AG10803 (cell line): ENCODE measurements around the gene NCBP2.

ENCODE experiments used
- DNase-seq: peaks from one replicate; pipeline ENCODE4 v3.0.0; 2010; ENCODE audit warnings: low read depth
- H3K4me3 ChIP-seq: 2 replicates; pipeline ENCODE4 v1.5.1; 2011; ENCODE audit warnings: mild to moderate bottlenecking, low read length, control low read depth
- TF ChIP-seq, protein P1 (sequence below): conservative IDR thresholded peaks from 2 replicates; pipeline ENCODE4 v1.5.1; 2011; ENCODE audit warnings: mild to moderate bottlenecking, low read length, control low read depth, inconsistent platforms

The NCBP2 gene

DNA sequence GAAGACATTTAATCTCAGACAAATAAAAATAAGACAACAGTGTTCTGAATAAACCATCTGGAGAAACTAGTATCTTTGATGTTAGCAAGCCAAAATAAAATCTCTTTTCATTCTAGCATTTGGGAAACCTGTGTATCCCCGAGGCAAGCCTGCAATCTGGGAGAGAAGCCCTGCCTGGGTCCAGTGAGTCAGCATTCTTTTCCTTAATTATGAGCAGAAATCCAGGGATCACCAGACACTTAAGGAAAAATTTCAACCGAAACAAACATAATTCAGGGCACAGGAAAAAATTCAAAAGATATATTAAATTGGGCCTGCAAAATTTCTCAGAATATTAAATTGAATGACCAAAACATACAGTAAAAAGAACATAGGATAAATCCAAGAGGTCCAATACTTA lies 4.2 kb downstream of the NCBP2 start:
- TF ChIP-seq, protein P1, sequence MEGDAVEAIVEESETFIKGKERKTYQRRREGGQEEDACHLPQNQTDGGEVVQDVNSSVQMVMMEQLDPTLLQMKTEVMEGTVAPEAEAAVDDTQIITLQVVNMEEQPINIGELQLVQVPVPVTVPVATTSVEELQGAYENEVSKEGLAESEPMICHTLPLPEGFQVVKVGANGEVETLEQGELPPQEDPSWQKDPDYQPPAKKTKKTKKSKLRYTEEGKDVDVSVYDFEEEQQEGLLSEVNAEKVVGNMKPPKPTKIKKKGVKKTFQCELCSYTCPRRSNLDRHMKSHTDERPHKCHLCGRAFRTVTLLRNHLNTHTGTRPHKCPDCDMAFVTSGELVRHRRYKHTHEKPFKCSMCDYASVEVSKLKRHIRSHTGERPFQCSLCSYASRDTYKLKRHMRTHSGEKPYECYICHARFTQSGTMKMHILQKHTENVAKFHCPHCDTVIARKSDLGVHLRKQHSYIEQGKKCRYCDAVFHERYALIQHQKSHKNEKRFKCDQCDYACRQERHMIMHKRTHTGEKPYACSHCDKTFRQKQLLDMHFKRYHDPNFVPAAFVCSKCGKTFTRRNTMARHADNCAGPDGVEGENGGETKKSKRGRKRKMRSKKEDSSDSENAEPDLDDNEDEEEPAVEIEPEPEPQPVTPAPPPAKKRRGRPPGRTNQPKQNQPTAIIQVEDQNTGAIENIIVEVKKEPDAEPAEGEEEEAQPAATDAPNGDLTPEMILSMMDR: no peak
- H3K4me3 ChIP-seq: no peak overlapping the region

GRCh38 chr3:196936288-196936687 lies 6.0 kb downstream of the NCBP2 start:
- TF ChIP-seq, protein P1: no peak
- DNase-seq: no peak
- no peak overlapping the region for H3K4me3 ChIP-seq

More for the DNA sequence above, 4.2 kb downstream of the NCBP2 start:
- no peak for DNase-seq

- no peak for DNase-seq
- H3K4me3 ChIP-seq: no peak overlapping the region
- TF ChIP-seq, protein P1: no peak
Measured at GRCh38 chr3:196932600-196932999, 9.7 kb downstream of the NCBP2 start.

- DNase-seq: no peak
- H3K4me3 ChIP-seq: no peak overlapping the region
- TF ChIP-seq, protein P1: no peak
Measured at GRCh38 chr3:196931828-196932587, 10.3 kb downstream of the NCBP2 start.

- TF ChIP-seq, protein P1: no peak
- DNase-seq: no peak
- H3K4me3 ChIP-seq: no peak overlapping the region
Measured at GRCh38 chr3:196931157-196931556, 11.2 kb downstream of the NCBP2 start.

GRCh38 chr3:196927571-196928453 lies 14.5 kb downstream of the NCBP2 start:
- DNase-seq: no peak
- TF ChIP-seq, protein P1: no peak
- H3K4me3 ChIP-seq: no peak overlapping the region
